Measurements from ENCODE around the gene THEM5.
A peak's percentile ranks its signal among the peaks of the same experiment; 100 is the strongest.

The THEM5 gene

DNA sequence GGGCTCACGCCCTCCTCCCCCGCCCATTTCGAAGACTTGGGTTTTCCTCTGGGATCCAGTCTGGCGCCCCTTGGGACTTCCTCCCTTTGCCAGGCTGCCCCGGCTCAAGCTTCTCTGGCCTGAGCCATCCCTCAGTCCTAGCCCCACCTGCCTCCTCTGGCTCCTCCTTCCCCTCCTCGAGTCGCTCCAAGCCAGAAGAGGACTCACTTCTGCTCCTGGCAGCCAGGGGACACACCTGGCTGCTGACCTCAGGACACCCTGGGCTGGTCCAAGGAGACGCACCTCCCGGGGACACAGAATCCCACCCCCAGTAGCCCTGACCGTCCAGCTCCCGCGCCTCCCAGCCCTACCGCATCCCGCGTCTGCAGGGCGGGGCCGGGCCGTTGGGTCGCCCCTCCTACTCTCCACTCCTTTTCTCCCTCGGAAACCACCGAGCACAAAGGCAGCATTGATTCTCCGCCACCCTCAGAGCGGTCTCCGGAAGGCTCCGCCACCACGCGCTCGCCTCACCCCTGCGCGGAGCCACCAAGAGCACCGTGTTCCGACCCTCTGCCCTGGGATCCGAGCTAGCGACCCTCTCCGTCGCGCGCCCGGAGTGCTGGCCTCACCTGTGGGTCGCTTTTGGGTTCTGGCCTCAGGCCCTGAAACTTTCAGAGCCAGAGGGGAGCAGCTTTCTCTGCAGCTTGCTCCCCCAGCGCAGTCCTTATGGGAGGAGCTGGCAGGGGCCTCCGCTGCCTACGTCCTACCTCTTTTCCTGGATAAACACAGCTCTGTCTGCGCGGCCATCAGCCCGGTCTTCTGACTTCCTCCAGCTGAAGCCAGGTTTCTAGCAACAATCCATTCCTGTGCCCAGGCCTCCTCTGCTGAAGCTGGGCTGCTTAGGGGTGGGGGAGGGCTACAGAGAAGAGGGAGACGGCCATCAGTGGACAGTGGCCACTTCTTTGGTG is 13.8 kb downstream of the THEM5 start, which contains the start of gene C2CD4D:
Gene C2CD4D, minus strand, starts transcription at position 364 of the 947 bp plus-strand sequence. CDS start 831 bp downstream, outside the sequence.
- no peak for DNase-seq (ENCODE audit: low spot score)
- TF ChIP-seq, protein P1, sequence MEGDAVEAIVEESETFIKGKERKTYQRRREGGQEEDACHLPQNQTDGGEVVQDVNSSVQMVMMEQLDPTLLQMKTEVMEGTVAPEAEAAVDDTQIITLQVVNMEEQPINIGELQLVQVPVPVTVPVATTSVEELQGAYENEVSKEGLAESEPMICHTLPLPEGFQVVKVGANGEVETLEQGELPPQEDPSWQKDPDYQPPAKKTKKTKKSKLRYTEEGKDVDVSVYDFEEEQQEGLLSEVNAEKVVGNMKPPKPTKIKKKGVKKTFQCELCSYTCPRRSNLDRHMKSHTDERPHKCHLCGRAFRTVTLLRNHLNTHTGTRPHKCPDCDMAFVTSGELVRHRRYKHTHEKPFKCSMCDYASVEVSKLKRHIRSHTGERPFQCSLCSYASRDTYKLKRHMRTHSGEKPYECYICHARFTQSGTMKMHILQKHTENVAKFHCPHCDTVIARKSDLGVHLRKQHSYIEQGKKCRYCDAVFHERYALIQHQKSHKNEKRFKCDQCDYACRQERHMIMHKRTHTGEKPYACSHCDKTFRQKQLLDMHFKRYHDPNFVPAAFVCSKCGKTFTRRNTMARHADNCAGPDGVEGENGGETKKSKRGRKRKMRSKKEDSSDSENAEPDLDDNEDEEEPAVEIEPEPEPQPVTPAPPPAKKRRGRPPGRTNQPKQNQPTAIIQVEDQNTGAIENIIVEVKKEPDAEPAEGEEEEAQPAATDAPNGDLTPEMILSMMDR (IDR thresholded peaks at IDR 0.05) = no peak
- peak within 1 kb of the TSS in 1 of 2 donors; percentile 3 for H3K27ac ChIP-seq
- H3K4me3 ChIP-seq = peak within 1 kb of the TSS; percentile 73

DNA sequence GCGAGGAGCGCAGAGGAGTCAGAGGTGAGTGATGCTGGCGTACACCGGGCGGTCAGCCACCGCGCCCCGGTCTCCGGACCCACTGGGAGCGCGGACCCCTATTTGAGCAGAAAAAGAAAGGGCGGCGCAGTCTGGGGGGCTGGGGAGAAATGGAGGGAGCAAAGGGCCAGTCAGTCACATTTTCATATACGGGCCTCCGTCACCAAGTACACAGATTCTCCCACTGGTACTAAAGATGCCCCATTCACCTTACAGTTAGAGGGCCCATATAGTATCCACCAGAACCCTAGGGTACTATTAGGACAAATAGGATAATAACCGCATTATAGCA is 14.5 kb downstream of the THEM5 start:
- TF ChIP-seq, protein P1 (IDR thresholded peaks at IDR 0.05) = no peak
- peak overlapping the region; percentile 73 for H3K4me3 ChIP-seq
- H3K27ac ChIP-seq = no peak overlapping the region
- DNase-seq (ENCODE audit: low spot score) = no peak

DNA sequence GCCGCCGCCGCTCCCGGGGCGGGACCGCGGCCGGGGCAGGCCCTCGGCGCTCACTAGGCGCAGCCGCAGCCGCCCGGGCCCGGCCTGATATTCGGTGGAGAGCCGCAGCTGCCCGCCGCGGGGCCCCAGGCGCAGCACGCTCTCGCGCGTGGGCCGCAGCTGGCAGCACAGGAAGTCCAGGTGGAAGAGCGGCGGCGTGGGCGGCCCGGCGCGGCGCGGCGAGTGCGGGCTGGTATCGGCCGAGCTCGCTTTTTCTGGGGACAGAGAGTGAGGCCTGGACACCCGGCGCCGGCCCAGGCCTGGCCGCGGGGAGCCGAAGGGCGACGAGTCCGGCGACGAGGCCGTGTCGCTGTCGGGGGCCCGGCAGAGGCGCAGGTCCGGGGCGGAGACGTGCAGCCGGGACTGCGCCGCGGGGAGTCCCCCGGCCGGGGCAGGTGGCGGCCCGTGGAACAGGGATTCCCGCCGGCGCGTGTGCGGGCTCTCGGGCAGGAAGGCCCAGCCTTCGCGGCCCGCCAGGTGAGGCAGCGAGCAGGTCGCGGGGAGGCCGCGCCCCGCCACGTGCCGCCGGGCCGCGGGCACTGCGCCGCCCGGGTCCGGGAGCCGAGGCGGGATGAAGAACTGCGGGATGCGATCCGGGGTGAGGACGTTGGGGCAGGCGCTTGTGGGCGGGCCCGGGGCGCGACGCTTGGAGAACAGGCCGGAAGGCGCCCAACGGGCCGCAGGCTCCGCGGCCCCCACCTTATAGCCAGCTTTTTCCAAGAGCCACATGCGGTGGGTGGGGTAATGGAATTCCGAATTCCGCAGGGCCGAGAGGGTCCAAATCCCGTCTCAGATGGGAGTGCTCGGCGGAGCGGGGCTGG is 15.1 kb downstream of the THEM5 start:
- no peak for DNase-seq (ENCODE audit: low spot score)
- Histone ChIP-seq H3K27ac (no peak overlapping the region), H3K4me3 (peak overlapping the region; percentile 73)
- TF ChIP-seq, protein P1 (IDR thresholded peaks at IDR 0.05) = no peak

DNA sequence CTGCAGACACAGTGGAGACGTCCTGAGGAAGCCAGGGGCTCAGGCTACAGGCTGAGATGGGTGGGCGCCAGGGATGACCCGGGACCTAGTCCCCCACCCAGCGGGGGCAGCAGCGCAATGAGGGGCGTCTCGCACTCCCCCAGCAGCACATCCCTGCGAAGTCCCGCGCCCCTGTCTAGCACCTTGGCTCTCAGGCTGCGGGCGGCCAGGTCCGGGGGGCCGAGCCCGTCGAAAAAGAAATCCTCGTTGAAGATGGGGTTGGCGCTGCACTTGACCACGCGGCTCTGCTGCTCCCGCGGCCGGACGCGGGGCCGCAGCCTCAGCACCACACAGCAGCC is 15.7 kb downstream of the THEM5 start:
- Histone ChIP-seq H3K27ac (no peak overlapping the region), H3K4me3 (peak overlapping the region; percentile 73)
- DNase-seq (ENCODE audit: low spot score) = no peak
- TF ChIP-seq, protein P1 (IDR thresholded peaks at IDR 0.05) = no peak

DNA sequence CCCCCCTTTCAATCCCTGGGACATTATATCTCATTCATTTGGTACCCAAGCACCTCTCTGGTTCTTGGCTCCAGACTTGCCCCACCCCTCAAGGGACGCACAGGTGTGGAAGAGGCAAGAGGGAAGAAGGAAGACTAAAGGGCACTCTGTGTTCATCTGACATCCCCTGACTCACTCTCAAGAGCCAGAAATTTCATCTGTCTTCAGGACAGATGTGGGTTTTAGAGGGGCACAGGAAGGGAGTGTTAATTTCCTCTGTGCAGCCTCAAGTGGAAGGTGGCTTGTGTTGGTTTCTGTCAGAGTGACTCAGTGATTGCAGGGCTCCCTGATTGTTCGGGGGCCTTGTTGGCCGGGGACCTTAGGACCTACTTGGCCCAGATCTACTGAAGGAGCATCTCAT is 16.3 kb downstream of the THEM5 start:
- H3K27ac ChIP-seq = no peak overlapping the region
- no peak for DNase-seq (ENCODE audit: low spot score)
- no peak overlapping the region for H3K4me3 ChIP-seq
- TF ChIP-seq, protein P1 (IDR thresholded peaks at IDR 0.05) = no peak

DNA sequence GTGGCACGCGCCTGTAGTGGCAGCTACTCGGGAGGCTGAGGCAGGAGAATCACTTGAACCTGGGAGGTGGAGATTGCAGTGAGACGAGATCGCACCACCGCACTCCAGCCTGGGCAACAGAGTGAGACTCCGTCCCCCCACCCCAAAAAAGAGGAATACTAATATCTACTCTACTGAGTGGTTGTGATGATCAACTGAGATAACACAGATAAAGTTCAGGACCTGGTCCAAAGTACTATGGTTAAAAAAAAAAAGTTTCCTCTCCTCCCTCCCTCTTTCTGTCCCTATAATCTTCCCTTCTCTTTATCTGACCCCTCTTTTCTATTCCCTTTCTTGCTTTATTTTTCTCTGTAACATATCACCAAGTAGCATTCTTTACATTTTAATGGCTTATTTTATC is 17.9 kb downstream of the THEM5 start:
- no peak overlapping the region for H3K27ac ChIP-seq
- no peak for DNase-seq (ENCODE audit: low spot score)
- H3K4me3 ChIP-seq = no peak overlapping the region
- TF ChIP-seq, protein P1 (IDR thresholded peaks at IDR 0.05) = no peak

Data from coronary artery (tissue), 2 donors.